CD4-positive, alpha-beta memory T cell (primary cell): ENCODE measurements around the gene CARD6. TPM values are rescaled to one million over a fixed set of nuclear protein-coding genes. Genes with fewer than 3 reads are reported as not detected.
A peak's percentile ranks its signal among the peaks of the same experiment; 100 is the strongest.

Source experiments
- CTCF ChIA-PET: fragments of 350-600 bp; sonication (Branson Sonifier 250); formaldehyde crosslinking; loops from one replicate; lab custom pipeline; 2021; ENCODE audit warnings: inconsistent platforms; ENCODE audit not compliant: partially characterized antibody; lab: Charles Lee
- POLR2A ChIA-PET: fragments of 350-600 bp; sonication (Branson Sonifier 250); formaldehyde crosslinking; loops from one replicate; lab custom pipeline; 2021; ENCODE audit not compliant: partially characterized antibody; lab: Charles Lee
- DNase-seq, 5 donors: peaks; one replicate each; pipeline versions ENCODE4 v3.0.0 to v3.0.0-alpha.2; 2020 to 2022; ENCODE audit warnings: mixed read lengths in 1 of 5
- H3K27ac ChIP-seq: one replicate; pipeline ENCODE4 v1.7.0; 2013; ENCODE audit warnings: low read depth, low read length
- H3K27me3 ChIP-seq: 2 replicates; pipeline ENCODE4 v1.7.0; 2013; ENCODE audit warnings: mild to moderate bottlenecking, low read length, moderate library complexity; ENCODE audit not compliant: insufficient read depth
- H3K36me3 ChIP-seq: 2 replicates; pipeline ENCODE4 v1.7.0; 2013; ENCODE audit warnings: mild to moderate bottlenecking, low read length, moderate library complexity; ENCODE audit not compliant: insufficient read depth
- H3K4me1 ChIP-seq: 2 replicates; pipeline ENCODE4 v1.7.0; 2013; ENCODE audit warnings: mild to moderate bottlenecking, low read length, moderate library complexity; ENCODE audit not compliant: insufficient read depth
- H3K4me3 ChIP-seq, 2 donors: one replicate each; pipeline ENCODE4 v1.7.0; 2013; ENCODE audit warnings: low read length in 2 of 2, mild to moderate bottlenecking in 1 of 2
- H3K9me3 ChIP-seq, 2 donors: one replicate each; pipeline ENCODE4 v1.7.0; 2013; ENCODE audit warnings: low read length in 2 of 2, control low read depth in 1 of 2; ENCODE audit not compliant: control insufficient read depth in 1 of 2
- H3K27ac Mint-ChIP-seq, 7 donors: one replicate each; pipeline ENCODE4 v1.8.0; 2020 to 2021; ENCODE audit warnings: mixed read lengths in 7 of 7, mild to moderate bottlenecking in 6 of 7, inconsistent platforms in 3 of 7, moderate library complexity in 3 of 7
- H3K27me3 Mint-ChIP-seq, 2 donors: one replicate each; pipeline ENCODE4 v1.8.0; 2020 to 2021; ENCODE audit warnings: mixed read lengths in 2 of 2
- H3K36me3 Mint-ChIP-seq, 2 donors: one replicate each; pipeline ENCODE4 v1.8.0; 2020 to 2021; ENCODE audit warnings: mixed read lengths in 2 of 2, inconsistent platforms in 1 of 2, mild to moderate bottlenecking in 1 of 2
- H3K4me1 Mint-ChIP-seq, 4 donors: one replicate each; pipeline ENCODE4 v1.8.0; 2020 to 2021; ENCODE audit warnings: mixed read lengths in 4 of 4, mild to moderate bottlenecking in 1 of 4
- H3K4me3 Mint-ChIP-seq, 8 donors: one replicate each; pipeline ENCODE4 v1.8.0; 2020 to 2021; ENCODE audit warnings: mixed read lengths in 8 of 8, mild to moderate bottlenecking in 7 of 8, moderate library complexity in 6 of 8, inconsistent platforms in 3 of 8
- H3K9me3 Mint-ChIP-seq, 8 donors: one replicate each; pipeline ENCODE4 v1.8.0; 2020 to 2021; ENCODE audit warnings: mixed read lengths in 8 of 8, mild to moderate bottlenecking in 5 of 8, inconsistent platforms in 3 of 8, moderate library complexity in 1 of 8
- intact Hi-C: fragments of 100-400 bp; cut with micrococcal nuclease; formaldehyde crosslinking; loops from one replicate; pipeline ENCODE4 v1.15.1; 2023
- polyA plus RNA-seq, 2 donors: library from polyadenylated mRNA; unstranded; fragments of 300-500 nt; fragmentation: Illumina TruSeq; gene quantifications; one replicate each; pipeline ENCODE4 v1.2.3, GENCODE V29; 2021
- total RNA-seq, 2 experiments: library from RNA; stranded (reverse); gene quantifications; one replicate each; pipeline ENCODE4 v1.2.3, GENCODE V29; 2021

CARD6 gene
- total and polyA plus RNA-seq, 4 experiments from 2014 or later, result 2.4 to 5.0 (median 4.5) TPM

DNA sequence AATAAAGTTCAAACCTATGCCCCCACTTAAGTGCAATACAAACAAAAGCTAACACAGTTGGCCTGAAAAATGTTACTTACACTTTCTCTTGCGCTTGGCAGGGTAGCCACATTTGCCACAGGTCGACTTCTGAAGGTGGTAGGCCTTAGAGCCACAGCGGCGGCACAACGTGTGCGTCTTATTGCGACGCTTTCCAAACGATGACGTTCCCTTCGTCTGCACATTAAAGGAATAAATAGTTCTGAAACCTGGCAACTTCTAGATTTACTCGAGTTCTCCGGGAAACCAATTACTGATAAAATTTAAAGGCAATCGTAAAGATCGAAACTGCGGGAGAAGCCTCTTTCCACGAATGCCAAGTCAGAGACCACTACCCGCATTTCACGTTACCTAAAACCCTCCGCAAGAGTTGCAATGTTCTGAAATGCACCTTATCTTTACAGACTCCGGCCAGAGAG lies 6.7 kb upstream of the CARD6 start:
- Histone ChIP-seq H3K27ac (peak overlapping the region; percentile 92), H3K36me3 (peaks cover 44% of the 10 kb centered on the region), H3K4me3 (peak overlapping the region; percentile 71 to 99), H3K27me3 (no peaks in the 10 kb centered on the region), H3K4me1 (peaks cover 41% of the 10 kb centered on the region), H3K9me3 (no peaks in the 10 kb centered on the region)
- no peaks in the 10 kb centered on the region for H3K27me3 Mint-ChIP-seq
- peak overlapping the region; percentile 97 to 100 (median 98) for H3K4me3 Mint-ChIP-seq
- POLR2A ChIA-PET, result interaction anchor here (0.6 to 3.7 kb wide), 10 partner anchors 9 to 1070 kb away, joined by 3 to 30 read pairs (median 4); partner anchors contain the start of genes PRKAA1, RIMOC1 and TTC33
- DNase-seq, result peak; percentile 73 to 84 (median 82)
- CTCF ChIA-PET, result interaction anchor here (1.2 to 1.5 kb wide), 2 partner anchors 26 to 79 kb away, joined by 3 read pairs; partner anchors contain the start of gene TTC33
- intact Hi-C loops, result no loop called here
- H3K27ac Mint-ChIP-seq, result peak overlapping the region; percentile 94 to 100 (median 99)
- H3K4me1 Mint-ChIP-seq, result peaks cover 21 to 75% (median 49%) of the 10 kb centered on the region in 4 donors
- H3K36me3 Mint-ChIP-seq, result peaks cover 41 to 58% of the 10 kb centered on the region in 2 donors
- peaks cover 0 to 3% (median 0%) of the 10 kb centered on the region in 8 donors for H3K9me3 Mint-ChIP-seq

DNA sequence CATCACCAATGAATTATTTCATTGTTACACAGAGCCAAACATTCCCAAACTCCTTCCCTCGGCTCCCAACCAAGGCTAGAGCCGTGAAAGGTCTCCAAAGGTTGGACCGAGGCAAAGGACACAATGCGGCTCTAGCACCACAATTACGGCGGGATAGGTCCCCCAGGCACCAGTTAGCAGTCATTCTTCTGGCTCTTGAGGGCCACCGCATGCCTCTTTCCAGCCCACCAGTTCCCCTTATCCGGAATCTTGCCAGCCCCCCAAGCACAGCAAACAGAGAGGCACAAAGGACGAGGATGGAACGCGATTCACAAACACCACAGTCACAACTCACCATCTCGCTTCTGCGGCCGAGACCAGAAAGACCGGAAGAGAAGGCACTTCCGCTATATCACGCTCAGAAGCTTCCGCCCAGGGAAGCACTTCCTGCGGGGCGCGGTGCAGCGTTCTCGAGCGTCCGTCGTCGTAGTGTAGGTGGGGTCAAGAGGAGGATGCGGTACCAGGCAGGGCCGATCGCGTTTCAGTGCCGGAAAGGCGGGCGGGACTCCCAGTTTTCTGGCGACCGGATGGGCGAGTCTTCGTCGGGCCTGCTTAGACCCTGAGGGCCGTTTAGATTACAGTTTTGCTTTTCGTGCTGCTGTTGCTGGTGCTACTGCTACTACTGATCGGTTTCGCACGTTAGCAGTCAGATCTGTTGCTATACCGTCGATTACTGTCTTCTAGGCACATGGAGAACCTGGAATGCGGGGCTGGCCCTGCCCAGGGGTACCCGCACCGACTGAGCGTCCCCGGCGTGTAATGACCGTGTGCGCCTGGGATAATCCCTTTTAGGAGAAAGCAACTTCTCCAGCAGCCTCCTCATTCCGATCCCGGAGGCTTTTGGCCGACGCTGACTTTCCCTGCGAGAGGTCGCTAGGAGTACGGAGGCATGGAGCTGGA lies 6.0 kb upstream of the CARD6 start, which contains the start of gene RPL37:
Gene RPL37 (minus strand): TSS at position 374 of the 939 bp plus-strand sequence. CDS start 37 bp downstream, at position 337.
- peaks cover 41% of the 10 kb centered on the region for H3K4me1 ChIP-seq
- H3K36me3 ChIP-seq, result peaks cover 40% of the 10 kb centered on the region
- peaks cover 20 to 68% (median 47%) of the 10 kb centered on the region in 4 donors for H3K4me1 Mint-ChIP-seq
- DNase-seq, result peak; percentile 88 to 91 (median 90)
- H3K9me3 Mint-ChIP-seq, result peaks cover 0 to 3% (median 0%) of the 10 kb centered on the region in 8 donors
- ChIA-PET CTCF (interaction anchor here (1.2 to 1.5 kb wide), 2 partner anchors 26 to 80 kb away, joined by 3 read pairs; partner anchors contain the start of gene TTC33), POLR2A (interaction anchor here (0.7 to 3.7 kb wide), 10 partner anchors 10 to 1069 kb away, joined by 3 to 30 read pairs (median 4); partner anchors contain the start of genes PRKAA1, RIMOC1 and TTC33)
- peak within 1 kb of the TSS; percentile 92 for H3K27ac ChIP-seq
- no peaks in the 10 kb centered on the region for H3K27me3 Mint-ChIP-seq
- peak within 1 kb of the TSS; percentile 94 to 100 (median 99) for H3K27ac Mint-ChIP-seq
- H3K4me3 ChIP-seq, result peak within 1 kb of the TSS; percentile 71 to 99
- H3K4me3 Mint-ChIP-seq, result peak within 1 kb of the TSS; percentile 97 to 100 (median 98)
- no peaks in the 10 kb centered on the region for H3K9me3 ChIP-seq
- H3K27me3 ChIP-seq, result no peaks in the 10 kb centered on the region
- H3K36me3 Mint-ChIP-seq, result peaks cover 35 to 52% of the 10 kb centered on the region in 2 donors
- intact Hi-C loops, result loop anchor here (1.0 to 5.0 kb wide), 5 partner anchors 37 to 1069 kb away; partner anchors contain the start of genes PRKAA1, PTGER4, RIMOC1 and TTC33

DNA sequence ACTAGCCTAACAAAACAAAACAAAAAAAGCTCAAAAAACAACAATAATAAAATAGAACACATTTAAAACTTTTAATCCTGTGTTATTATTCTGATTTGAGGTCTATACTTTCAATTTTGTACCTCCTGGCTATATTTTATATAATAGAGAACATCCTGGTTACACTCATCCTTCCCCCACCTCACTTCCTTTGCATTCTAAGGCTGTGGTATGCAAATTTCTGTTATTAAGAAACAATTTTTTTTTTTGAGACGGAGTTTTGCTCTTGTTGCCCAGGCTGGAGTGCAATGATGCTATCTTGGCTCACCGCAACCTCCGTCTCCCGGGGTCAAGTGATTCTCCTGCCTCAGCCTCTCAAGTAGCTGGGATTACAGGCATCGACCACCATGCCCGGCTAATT lies 3.1 kb upstream of the CARD6 start:
- Histone ChIP-seq H3K27ac (no peak overlapping the region), H3K36me3 (peaks cover 10% of the 10 kb centered on the region), H3K9me3 (no peaks in the 10 kb centered on the region), H3K4me1 (peaks cover 47% of the 10 kb centered on the region), H3K27me3 (no peaks in the 10 kb centered on the region), H3K4me3 (no peak overlapping the region)
- H3K27ac Mint-ChIP-seq, result peak overlapping the region; percentile 75 to 94 (median 85)
- peaks cover 15 to 26% of the 10 kb centered on the region in 2 donors for H3K36me3 Mint-ChIP-seq
- H3K4me1 Mint-ChIP-seq, result peaks cover 13 to 63% (median 42%) of the 10 kb centered on the region in 4 donors
- peaks cover 0 to 3% (median 0%) of the 10 kb centered on the region in 8 donors for H3K9me3 Mint-ChIP-seq
- DNase-seq, result peak; percentile 29 to 66 (median 53)
- POLR2A ChIA-PET, result no interaction called here
- intact Hi-C loops, result loop anchor here (5.0 kb wide), 1 partner anchor 39 kb away; no protein-coding TSS in a partner anchor
- H3K27me3 Mint-ChIP-seq, result peaks cover 0 to 2% of the 10 kb centered on the region in 2 donors
- CTCF ChIA-PET, result no interaction called here
- H3K4me3 Mint-ChIP-seq, result peak overlapping the region in 7 of 8 donors; percentile 16 to 66 (median 28)

DNA sequence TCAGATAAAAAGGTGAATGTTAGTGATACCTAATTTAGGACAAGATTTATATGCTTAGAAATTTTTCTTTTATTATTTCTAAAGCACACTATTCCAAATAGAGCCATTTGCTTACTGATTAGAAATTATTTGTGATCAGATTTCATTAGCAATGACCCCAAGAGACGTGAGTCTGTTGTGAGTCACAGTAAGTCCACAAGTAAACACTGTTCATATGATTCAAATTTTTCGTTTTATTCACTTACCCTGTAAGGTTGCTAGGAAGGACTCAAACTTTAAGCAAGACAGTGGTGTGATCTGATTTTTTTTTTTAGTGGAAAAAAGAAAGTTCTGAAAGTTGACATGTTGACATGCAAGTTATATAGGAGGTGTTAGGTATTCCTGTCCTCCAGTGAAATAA lies 1.2 kb downstream of the CARD6 start:
- H3K36me3 ChIP-seq, result no peaks in the 10 kb centered on the region
- Mint-ChIP-seq H3K4me1 (peaks cover 5 to 36% (median 23%) of the 10 kb centered on the region in 4 donors), H3K9me3 (no peaks in the 10 kb centered on the region), H3K36me3 (peaks cover 4 to 17% of the 10 kb centered on the region in 2 donors), H3K4me3 (peak overlapping the region in 1 of 8 donors; percentile 20), H3K27ac (peak overlapping the region in 1 of 7 donors; percentile 10), H3K27me3 (peaks cover 0 to 2% of the 10 kb centered on the region in 2 donors)
- intact Hi-C loops, result no loop called here
- DNase-seq, result no peak
- H3K27ac ChIP-seq, result no peak overlapping the region
- ChIA-PET POLR2A (interaction anchor here (1.4 kb wide), 1 partner anchor 11 kb away, joined by 5 read pairs; no protein-coding TSS in a partner anchor), CTCF (no interaction called here)
- H3K9me3 ChIP-seq, result no peaks in the 10 kb centered on the region
- H3K4me1 ChIP-seq, result peaks cover 33% of the 10 kb centered on the region
- no peak overlapping the region for H3K4me3 ChIP-seq
- H3K27me3 ChIP-seq, result no peaks in the 10 kb centered on the region

DNA sequence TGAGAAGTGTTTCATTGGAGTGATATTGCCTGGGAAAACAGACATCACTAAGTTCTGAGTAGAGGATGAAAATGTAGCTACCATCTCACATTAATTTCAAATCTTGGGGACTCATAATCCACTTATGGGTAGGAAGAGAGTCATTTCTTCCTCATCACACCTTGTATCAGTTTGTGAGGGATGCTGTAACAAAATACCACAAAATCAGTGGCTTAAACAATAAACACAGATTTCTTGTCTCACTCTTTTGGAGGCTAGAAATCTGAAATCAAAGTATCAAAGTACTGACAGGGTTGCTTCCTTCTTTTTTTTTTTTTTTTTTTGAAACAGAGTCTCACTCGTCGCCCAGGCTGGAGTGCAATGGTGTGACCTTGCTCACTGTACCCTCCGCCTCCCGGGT lies 3.4 kb downstream of the CARD6 start:
- Mint-ChIP-seq H3K9me3 (no peaks in the 10 kb centered on the region), H3K36me3 (peaks cover 4 to 17% of the 10 kb centered on the region in 2 donors), H3K4me3 (no peak overlapping the region), H3K27ac (peak overlapping the region in 1 of 7 donors; percentile 23), H3K4me1 (peaks cover 2 to 32% (median 21%) of the 10 kb centered on the region in 4 donors), H3K27me3 (peaks cover 0 to 2% of the 10 kb centered on the region in 2 donors)
- Histone ChIP-seq H3K4me3 (no peak overlapping the region), H3K9me3 (no peaks in the 10 kb centered on the region), H3K36me3 (no peaks in the 10 kb centered on the region), H3K27me3 (no peaks in the 10 kb centered on the region), H3K4me1 (peaks cover 26% of the 10 kb centered on the region), H3K27ac (no peak overlapping the region)
- intact Hi-C loops, result no loop called here
- POLR2A ChIA-PET, result no interaction called here
- no peak for DNase-seq
- CTCF ChIA-PET, result no interaction called here

DNA sequence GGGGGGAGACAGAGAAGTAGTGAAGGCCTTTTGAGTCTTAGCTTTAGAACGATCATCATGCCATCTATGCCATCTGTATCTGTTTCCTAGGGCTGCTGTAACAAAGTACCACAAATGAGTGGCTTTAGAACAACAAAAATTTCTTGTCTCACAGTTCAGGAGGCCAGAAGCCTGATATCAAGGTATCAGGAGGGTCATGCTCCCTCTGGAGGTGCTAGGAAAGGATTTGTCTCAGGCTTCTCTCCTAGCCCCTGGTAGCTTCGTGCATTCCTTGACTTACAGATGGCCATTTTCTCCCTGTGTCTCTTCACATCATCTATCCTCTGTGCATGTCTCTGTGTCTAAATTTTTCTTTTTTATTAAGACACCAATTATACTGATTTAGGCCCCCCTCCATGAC lies 5.2 kb downstream of the CARD6 start:
- peaks cover 19% of the 10 kb centered on the region for H3K4me1 ChIP-seq
- no peak overlapping the region for H3K27ac ChIP-seq
- intact Hi-C loops, result no loop called here
- H3K4me3 ChIP-seq, result no peak overlapping the region
- DNase-seq, result no peak
- no peaks in the 10 kb centered on the region for H3K9me3 Mint-ChIP-seq
- CTCF ChIA-PET, result no interaction called here
- peaks cover 1 to 24% (median 16%) of the 10 kb centered on the region in 4 donors for H3K4me1 Mint-ChIP-seq
- no peaks in the 10 kb centered on the region for H3K36me3 ChIP-seq
- H3K27me3 Mint-ChIP-seq, result no peaks in the 10 kb centered on the region
- POLR2A ChIA-PET, result interaction anchor here (0.9 kb wide), 1 partner anchor 11 kb away, joined by 4 read pairs; the partner anchor contains the start of gene RPL37
- peak overlapping the region in 1 of 8 donors; percentile 17 for H3K4me3 Mint-ChIP-seq
- peaks cover 1 to 17% of the 10 kb centered on the region in 2 donors for H3K36me3 Mint-ChIP-seq
- H3K9me3 ChIP-seq, result no peaks in the 10 kb centered on the region
- H3K27me3 ChIP-seq, result no peaks in the 10 kb centered on the region
- H3K27ac Mint-ChIP-seq, result peak overlapping the region in 2 of 7 donors; percentile 19 to 42
